Liver (tissue), 3 donors: Measurements from ENCODE around the gene CETN1.

Source experiments
- ATF3 ChIP-seq: IDR thresholded peaks from 2 replicates; pipeline ENCODE4 v1.6.1; 2016; ENCODE audit warnings: antibody characterized with exemption
- CTCF ChIP-seq: fragments of 150-350 bp; IDR thresholded peaks from 2 replicates; pipeline ENCODE4 v1.5.1; 2017; ENCODE audit warnings: improper control_type of control experiment, low read depth, low read length; ENCODE audit not compliant: missing input control
- EGR1 ChIP-seq, 2 donors: IDR thresholded peaks; 2 replicates each; pipeline ENCODE4 v1.6.1; 2016 to 2018; ENCODE audit warnings: antibody characterized with exemption in 2 of 2, low read depth in 2 of 2
- FOXA1 ChIP-seq: IDR thresholded peaks from 2 replicates; pipeline ENCODE4 v1.6.1; 2016; ENCODE audit warnings: antibody characterized with exemption
- GABPA ChIP-seq, 2 donors: IDR thresholded peaks in 1 of 2; conservative IDR thresholded peaks in 1 of 2; 2 replicates each; pipeline ENCODE4 v1.6.1; 2016; ENCODE audit warnings: antibody characterized with exemption in 2 of 2, mild to moderate bottlenecking in 1 of 2, moderate library complexity in 1 of 2
- JUND ChIP-seq, 2 donors: IDR thresholded peaks; 2 replicates each; pipeline ENCODE4 v1.6.1; 2016; ENCODE audit warnings: antibody characterized with exemption in 2 of 2
- MAX ChIP-seq: IDR thresholded peaks from 2 replicates; pipeline ENCODE4 v1.6.1; 2016; ENCODE audit warnings: antibody characterized with exemption
- NR2F2 ChIP-seq: IDR thresholded peaks from 2 replicates; pipeline ENCODE4 v1.6.1; 2016; ENCODE audit warnings: antibody characterized with exemption
- RAD21 ChIP-seq, 2 donors: IDR thresholded peaks; 2 replicates each; pipeline ENCODE4 v1.6.1; 2016; ENCODE audit warnings: antibody characterized with exemption in 2 of 2, mild to moderate bottlenecking in 2 of 2
- SP1 ChIP-seq: IDR thresholded peaks from 2 replicates; pipeline ENCODE4 v1.6.1; 2018; ENCODE audit warnings: antibody characterized with exemption, mild to moderate bottlenecking
- TAF1 ChIP-seq: conservative IDR thresholded peaks from 2 replicates; pipeline ENCODE4 v1.6.1; 2016; ENCODE audit warnings: antibody characterized with exemption, mild to moderate bottlenecking
- YY1 ChIP-seq: IDR thresholded peaks from 2 replicates; pipeline ENCODE4 v1.6.1; 2016; ENCODE audit warnings: antibody characterized with exemption, mild to moderate bottlenecking
- ZBTB33 ChIP-seq: IDR thresholded peaks from 2 replicates; pipeline ENCODE4 v1.6.1; 2016; ENCODE audit warnings: antibody characterized with exemption
- TF ChIP-seq, protein P1 (sequence below): IDR thresholded peaks from 2 replicates; pipeline ENCODE4 v1.6.1; 2016; ENCODE audit warnings: antibody characterized with exemption, mild to moderate bottlenecking
- donor health status: healthy.
- donor health status: healthy.

DNA sequence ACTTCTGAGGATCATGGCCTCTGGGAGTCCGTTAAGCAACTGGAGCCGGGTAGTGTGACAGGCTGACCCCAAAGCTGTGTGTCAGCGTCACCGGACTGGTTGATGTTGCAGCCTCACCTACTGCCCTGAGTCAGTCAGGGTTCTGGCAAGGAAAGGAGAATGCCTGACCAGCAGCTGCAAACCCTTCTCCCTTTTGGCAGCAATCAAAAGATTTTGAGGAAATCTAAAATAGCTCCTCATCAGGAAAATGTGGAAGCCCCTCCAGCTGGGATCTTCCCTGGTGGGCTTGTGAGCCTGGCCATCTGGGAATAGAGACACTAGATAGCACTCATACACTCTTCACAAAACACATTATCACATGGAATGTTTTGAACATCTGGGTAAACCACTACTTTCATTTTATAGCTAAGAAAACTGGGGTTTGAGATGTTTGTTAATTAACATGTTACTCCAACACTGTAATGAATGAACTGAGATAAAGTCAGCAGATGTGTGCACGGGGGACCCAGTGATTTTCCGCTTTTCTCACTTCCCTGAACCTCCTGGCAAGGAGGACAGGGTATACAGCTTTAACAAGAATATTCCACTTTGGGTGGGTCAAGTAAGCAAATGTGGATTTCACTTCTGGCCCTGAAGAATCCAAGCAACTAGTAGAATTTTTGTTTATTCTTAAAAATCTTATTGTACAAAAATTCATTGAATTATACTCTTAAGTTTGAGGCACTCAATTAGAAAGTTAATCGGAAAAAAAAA, 41.3 kb downstream of the CETN1 start:
- no peak for TF ChIP-seq JUND (IDR thresholded peaks at IDR 0.05)
- no peak for TF ChIP-seq CTCF
- TF ChIP-seq ATF3, result no peak
- no peak for TF ChIP-seq ZBTB33
- no peak for TF ChIP-seq MAX
- no peak for TF ChIP-seq SP1
- TF ChIP-seq TAF1, result no peak
- TF ChIP-seq, protein P1, sequence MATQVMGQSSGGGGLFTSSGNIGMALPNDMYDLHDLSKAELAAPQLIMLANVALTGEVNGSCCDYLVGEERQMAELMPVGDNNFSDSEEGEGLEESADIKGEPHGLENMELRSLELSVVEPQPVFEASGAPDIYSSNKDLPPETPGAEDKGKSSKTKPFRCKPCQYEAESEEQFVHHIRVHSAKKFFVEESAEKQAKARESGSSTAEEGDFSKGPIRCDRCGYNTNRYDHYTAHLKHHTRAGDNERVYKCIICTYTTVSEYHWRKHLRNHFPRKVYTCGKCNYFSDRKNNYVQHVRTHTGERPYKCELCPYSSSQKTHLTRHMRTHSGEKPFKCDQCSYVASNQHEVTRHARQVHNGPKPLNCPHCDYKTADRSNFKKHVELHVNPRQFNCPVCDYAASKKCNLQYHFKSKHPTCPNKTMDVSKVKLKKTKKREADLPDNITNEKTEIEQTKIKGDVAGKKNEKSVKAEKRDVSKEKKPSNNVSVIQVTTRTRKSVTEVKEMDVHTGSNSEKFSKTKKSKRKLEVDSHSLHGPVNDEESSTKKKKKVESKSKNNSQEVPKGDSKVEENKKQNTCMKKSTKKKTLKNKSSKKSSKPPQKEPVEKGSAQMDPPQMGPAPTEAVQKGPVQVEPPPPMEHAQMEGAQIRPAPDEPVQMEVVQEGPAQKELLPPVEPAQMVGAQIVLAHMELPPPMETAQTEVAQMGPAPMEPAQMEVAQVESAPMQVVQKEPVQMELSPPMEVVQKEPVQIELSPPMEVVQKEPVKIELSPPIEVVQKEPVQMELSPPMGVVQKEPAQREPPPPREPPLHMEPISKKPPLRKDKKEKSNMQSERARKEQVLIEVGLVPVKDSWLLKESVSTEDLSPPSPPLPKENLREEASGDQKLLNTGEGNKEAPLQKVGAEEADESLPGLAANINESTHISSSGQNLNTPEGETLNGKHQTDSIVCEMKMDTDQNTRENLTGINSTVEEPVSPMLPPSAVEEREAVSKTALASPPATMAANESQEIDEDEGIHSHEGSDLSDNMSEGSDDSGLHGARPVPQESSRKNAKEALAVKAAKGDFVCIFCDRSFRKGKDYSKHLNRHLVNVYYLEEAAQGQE, result no peak
- TF ChIP-seq EGR1 (IDR thresholded peaks at IDR 0.05; ENCODE audit: low read depth in 2 of 2), result no peak
- TF ChIP-seq NR2F2, result no peak
- no peak for TF ChIP-seq GABPA (IDR thresholded peaks at IDR 0.05 in 1 of 2, conservative IDR thresholded peaks at IDR 0.05 in 1 of 2)
- TF ChIP-seq RAD21 (IDR thresholded peaks at IDR 0.05), result no peak
- TF ChIP-seq FOXA1, result no peak
- no peak for TF ChIP-seq YY1
